ENCODE results near the gene DERL3. TPM values are rescaled to one million over a fixed set of nuclear protein-coding genes. Genes with fewer than 3 reads are reported as not detected.

The DERL3 gene
- polyA plus RNA-seq, 2 donors: 0.58 to 1.1 TPM

DNA sequence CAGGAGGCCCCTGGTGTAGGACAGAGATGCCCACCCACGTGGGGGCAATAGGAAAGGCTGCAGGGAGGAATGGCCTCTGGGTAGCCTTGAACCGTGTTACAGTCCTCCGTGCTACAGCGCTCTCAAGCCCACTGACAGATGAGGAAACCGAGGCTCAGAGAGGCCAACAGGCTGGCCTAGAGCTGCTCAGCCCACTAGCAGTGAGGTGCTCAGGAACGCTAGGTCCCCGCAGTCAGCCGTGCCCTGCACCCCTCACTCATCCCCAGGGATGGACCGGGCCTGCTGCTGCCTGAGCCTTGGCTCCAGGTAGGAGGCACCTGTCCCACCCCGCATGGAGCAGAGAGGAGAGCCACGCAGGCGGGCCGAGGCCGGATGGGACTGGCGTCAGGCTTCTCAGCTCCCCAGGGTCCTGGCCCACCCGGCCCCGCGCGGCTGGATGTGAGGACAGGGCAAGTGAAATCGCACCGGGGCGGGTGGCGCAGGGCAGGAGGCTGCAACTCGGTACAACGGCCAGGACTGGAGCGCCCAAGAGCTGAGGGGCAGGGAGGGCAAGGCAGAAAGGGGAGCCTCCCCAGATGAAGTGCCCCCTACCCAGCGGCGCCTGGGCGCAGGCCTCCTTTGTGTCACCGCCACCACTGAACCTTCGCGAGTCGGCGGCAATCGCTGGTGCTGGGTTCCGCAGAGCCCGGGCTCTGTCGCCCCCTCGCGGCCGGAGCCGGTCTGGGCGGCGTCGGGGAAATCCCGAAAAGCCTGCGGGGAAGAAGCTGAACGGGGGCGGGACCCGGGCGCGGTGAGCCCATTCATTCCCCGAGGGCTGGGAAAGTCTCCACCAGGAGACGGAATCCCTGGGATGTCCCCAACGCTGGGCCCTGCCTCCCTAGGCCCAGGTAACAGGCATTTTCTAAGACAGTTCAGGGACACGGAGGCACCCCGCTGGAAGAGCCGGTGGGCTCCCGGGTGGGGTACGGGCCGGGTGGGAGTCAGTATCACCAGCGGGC lies 10.5 kb upstream of the DERL3 start:
- H3K4me3 ChIP-seq (ENCODE audit: low read depth in 1 of 2, low read length in 2 of 2): no peak overlapping the region
- WGBS, 2 donors: 24 to 25% methylated on average over 60 to 62 of the region's 62 CpGs

DNA sequence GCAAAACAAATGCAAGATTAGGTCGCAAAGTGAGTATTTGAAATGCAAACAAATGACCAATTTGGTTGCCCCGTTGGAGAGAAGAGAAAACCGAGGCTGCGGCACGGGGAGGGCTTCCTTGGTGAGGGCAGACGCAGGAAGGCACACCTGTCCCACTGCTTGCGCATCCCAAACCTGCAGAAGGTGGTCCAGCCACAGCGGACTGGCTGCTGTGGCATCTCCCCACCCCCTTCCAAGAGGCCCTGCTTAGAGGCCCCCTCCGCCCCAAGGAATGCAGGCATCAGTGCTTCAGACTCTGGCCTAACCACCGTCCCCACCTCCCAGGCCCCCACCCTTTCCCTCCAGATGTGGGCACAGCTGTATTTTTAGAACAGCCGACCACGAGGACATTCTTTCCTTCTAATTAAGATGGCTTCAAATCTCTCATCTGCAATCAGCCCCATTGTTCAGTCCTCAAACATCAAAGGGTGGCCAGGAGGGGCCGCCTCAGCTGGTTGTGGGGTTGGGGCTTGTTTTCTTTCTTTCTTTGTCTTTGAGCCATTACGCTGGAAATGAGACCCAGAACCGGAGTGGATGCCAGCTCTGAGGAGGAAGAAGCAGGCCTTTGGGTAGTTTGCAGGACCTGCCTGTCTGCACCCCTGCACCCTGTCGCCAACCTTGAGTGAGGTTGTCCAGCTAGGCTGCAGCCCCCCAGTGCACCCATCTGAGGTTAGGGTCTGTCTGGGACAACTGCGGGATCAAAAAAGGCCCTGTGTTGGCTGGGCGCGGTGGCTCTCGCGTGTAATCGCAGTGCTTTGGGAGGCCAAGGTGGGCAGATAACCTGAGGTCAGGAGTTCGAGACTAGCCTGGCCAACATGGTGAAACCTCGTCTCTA lies 9.4 kb upstream of the DERL3 start:
- Histone ChIP-seq H3K27me3 (ENCODE audit: control insufficient read depth in 1 of 2, insufficient read depth in 2 of 2, low read length in 2 of 2) (no peaks in the 10 kb centered on the region), H3K9me3 (ENCODE audit: control insufficient read depth in 2 of 2, insufficient read depth in 1 of 2, low read depth in 1 of 2, low read length in 1 of 2) (no peaks in the 10 kb centered on the region), H3K4me3 (ENCODE audit: low read depth in 1 of 2, low read length in 2 of 2) (no peak overlapping the region), H3K36me3 (ENCODE audit: control insufficient read depth in 2 of 2, insufficient read depth in 2 of 2, low read length in 1 of 2) (no peaks in the 10 kb centered on the region), H3K27ac (ENCODE audit: low read depth in 2 of 2, low read length in 1 of 2) (no peak overlapping the region), H3K4me1 (ENCODE audit: control insufficient read depth in 2 of 2, insufficient read depth in 2 of 2, low read length in 1 of 2) (peaks cover 0 to 8% of the 10 kb centered on the region in 2 donors)
- WGBS, 2 donors: 77 to 82% methylated on average over 24 of the region's 24 CpGs

More for the DNA sequence above, 10.5 kb upstream of the DERL3 start:
- no peaks in the 10 kb centered on the region for H3K36me3 ChIP-seq (ENCODE audit: control insufficient read depth in 2 of 2, insufficient read depth in 2 of 2, low read length in 1 of 2)
- no peaks in the 10 kb centered on the region for H3K27me3 ChIP-seq (ENCODE audit: control insufficient read depth in 1 of 2, insufficient read depth in 2 of 2, low read length in 2 of 2)
- H3K27ac ChIP-seq (ENCODE audit: low read depth in 2 of 2, low read length in 1 of 2): no peak overlapping the region
- peaks cover 0 to 8% of the 10 kb centered on the region in 2 donors for H3K4me1 ChIP-seq (ENCODE audit: control insufficient read depth in 2 of 2, insufficient read depth in 2 of 2, low read length in 1 of 2)
- H3K9me3 ChIP-seq (ENCODE audit: control insufficient read depth in 2 of 2, insufficient read depth in 1 of 2, low read depth in 1 of 2, low read length in 1 of 2): no peaks in the 10 kb centered on the region

DNA sequence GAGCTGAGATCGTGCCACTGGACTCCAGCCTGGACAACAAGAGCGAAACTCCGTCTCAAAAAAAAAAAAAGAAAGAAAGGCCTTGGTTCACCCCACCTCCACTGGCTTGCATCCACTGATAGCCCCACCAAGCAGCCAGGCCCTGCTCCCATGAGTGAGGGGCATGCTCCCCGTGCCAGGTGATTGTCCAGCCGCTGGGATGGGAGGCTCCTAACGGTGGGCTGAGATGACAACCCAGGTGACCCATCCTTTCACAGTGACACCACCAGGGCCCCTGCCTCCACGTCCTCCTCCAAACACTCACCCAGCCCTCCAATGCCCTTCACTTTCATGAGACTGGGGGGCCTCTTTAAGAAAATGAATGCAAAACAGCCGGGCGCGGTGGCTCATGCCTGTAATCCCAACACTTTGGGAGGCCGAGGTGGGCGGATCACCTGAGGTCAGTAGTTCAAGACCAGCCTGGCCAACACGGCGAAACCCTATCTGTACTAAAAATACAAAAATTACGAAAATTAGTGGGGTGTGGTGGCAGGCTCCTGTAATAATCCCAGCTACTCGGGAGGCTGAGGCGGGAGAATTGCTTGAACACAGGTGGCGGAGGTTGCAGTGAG lies 8.6 kb upstream of the DERL3 start:
- Histone ChIP-seq H3K4me3 (ENCODE audit: low read depth in 1 of 2, low read length in 2 of 2) (no peak overlapping the region), H3K4me1 (ENCODE audit: control insufficient read depth in 2 of 2, insufficient read depth in 2 of 2, low read length in 1 of 2) (peaks cover 0 to 8% of the 10 kb centered on the region in 2 donors), H3K27ac (ENCODE audit: low read depth in 2 of 2, low read length in 1 of 2) (no peak overlapping the region), H3K36me3 (ENCODE audit: control insufficient read depth in 2 of 2, insufficient read depth in 2 of 2, low read length in 1 of 2) (no peaks in the 10 kb centered on the region), H3K9me3 (ENCODE audit: control insufficient read depth in 2 of 2, insufficient read depth in 1 of 2, low read depth in 1 of 2, low read length in 1 of 2) (no peaks in the 10 kb centered on the region), H3K27me3 (ENCODE audit: control insufficient read depth in 1 of 2, insufficient read depth in 2 of 2, low read length in 2 of 2) (no peaks in the 10 kb centered on the region)
- 88% methylated on average over 17 to 18 of the region's 18 CpGs for WGBS, 2 donors

DNA sequence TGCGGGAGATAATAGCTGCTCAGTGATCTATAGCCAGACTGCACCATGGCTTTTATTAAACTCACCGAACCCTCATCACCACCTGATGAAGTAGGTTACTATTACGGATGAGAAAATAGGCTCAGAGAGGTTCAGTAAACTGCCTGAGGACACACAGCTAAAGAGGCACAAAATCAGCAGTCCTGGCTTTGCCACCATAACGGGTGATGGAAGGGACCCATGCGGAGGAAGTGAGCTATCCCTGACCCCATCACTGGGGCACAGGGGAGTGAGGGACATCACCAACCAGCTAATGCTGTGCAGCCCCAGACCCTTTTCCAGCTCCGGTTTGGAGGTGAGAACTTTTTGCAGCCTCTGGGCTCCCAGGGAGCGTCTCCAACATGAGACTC lies 7.3 kb upstream of the DERL3 start:
- H3K27ac ChIP-seq (ENCODE audit: low read depth in 2 of 2, low read length in 1 of 2): no peak overlapping the region
- peaks cover 0 to 8% of the 10 kb centered on the region in 2 donors for H3K4me1 ChIP-seq (ENCODE audit: control insufficient read depth in 2 of 2, insufficient read depth in 2 of 2, low read length in 1 of 2)
- H3K4me3 ChIP-seq (ENCODE audit: low read depth in 1 of 2, low read length in 2 of 2): no peak overlapping the region
- WGBS, 2 donors: 57 to 58% methylated on average over 7 of the region's 7 CpGs
- no peaks in the 10 kb centered on the region for H3K27me3 ChIP-seq (ENCODE audit: control insufficient read depth in 1 of 2, insufficient read depth in 2 of 2, low read length in 2 of 2)
- no peaks in the 10 kb centered on the region for H3K36me3 ChIP-seq (ENCODE audit: control insufficient read depth in 2 of 2, insufficient read depth in 2 of 2, low read length in 1 of 2)
- H3K9me3 ChIP-seq (ENCODE audit: control insufficient read depth in 2 of 2, insufficient read depth in 1 of 2, low read depth in 1 of 2, low read length in 1 of 2): no peaks in the 10 kb centered on the region

DNA sequence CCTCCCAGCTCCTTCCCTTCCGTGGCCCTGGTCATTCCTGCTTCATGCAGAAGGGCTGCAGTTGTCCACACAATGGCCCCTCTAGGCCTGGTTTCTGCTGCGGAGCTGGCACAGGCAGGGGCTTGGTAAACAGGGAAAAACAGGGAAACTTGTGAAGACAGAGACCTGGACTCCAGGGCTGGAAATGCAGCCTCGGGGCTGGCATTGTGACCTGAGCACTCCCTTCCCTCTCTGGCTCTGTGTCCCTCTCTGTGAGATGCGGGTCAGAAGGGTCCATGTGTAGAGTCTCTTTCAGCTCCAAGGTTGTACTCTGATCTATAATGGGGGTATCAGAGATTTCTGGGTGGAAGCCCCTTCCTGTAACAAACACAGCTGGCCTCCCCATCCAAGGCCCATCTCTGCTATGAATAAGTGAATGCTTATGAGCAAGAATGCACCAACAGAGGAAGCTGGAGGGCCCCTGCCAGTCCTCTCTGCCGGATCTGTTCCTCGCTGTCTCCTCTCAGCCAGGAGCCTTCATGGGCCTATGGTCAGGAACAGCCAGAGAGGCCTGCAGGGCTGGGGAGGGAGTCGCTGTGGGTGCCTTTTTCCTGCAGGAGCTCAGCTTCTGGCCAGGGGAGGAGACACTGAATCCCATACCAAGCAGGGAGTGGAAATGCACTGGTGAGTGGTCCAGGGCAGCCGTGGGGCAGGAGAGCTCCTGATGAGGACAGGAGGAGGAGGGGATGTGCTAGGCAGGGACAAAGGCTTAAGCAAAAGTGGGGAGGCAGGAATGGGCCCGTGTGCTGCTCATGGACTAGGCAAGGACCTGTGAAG lies 6.7 kb upstream of the DERL3 start:
- Histone ChIP-seq H3K9me3 (ENCODE audit: control insufficient read depth in 2 of 2, insufficient read depth in 1 of 2, low read depth in 1 of 2, low read length in 1 of 2) (no peaks in the 10 kb centered on the region), H3K27ac (ENCODE audit: low read depth in 2 of 2, low read length in 1 of 2) (no peak overlapping the region), H3K36me3 (ENCODE audit: control insufficient read depth in 2 of 2, insufficient read depth in 2 of 2, low read length in 1 of 2) (no peaks in the 10 kb centered on the region), H3K27me3 (ENCODE audit: control insufficient read depth in 1 of 2, insufficient read depth in 2 of 2, low read length in 2 of 2) (no peaks in the 10 kb centered on the region), H3K4me3 (ENCODE audit: low read depth in 1 of 2, low read length in 2 of 2) (no peak overlapping the region), H3K4me1 (ENCODE audit: control insufficient read depth in 2 of 2, insufficient read depth in 2 of 2, low read length in 1 of 2) (peaks cover 0 to 8% of the 10 kb centered on the region in 2 donors)
- 63 to 71% methylated on average over 9 of the region's 9 CpGs for WGBS, 2 donors

DNA sequence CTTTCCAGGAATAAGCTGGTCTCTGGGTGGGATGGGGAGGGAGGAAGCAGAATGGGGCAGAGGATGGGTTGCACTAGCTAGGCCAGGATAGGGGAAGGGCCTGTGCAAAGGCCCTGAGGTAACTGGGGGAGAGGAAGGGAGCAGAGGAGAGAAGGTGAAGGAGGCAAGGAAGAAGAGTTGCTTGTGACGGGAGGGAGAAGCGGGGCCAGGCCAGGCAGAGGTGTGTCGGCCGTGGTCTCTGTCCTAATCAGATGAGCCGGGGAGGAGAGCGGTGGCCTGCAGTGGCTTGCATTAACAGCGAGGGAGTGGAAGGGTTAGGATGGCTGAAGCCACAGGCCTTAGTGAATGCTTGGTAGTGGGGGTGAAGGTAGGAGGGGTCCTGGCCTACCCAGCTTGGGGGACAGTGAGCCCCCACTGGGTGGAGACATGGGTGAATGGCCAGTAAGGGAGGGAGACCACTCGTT lies 6.0 kb upstream of the DERL3 start:
- no peaks in the 10 kb centered on the region for H3K9me3 ChIP-seq (ENCODE audit: control insufficient read depth in 2 of 2, insufficient read depth in 1 of 2, low read depth in 1 of 2, low read length in 1 of 2)
- H3K4me1 ChIP-seq (ENCODE audit: control insufficient read depth in 2 of 2, insufficient read depth in 2 of 2, low read length in 1 of 2): peaks cover 0 to 8% of the 10 kb centered on the region in 2 donors
- WGBS, 2 donors: 75 to 79% methylated on average over 8 of the region's 8 CpGs
- H3K36me3 ChIP-seq (ENCODE audit: control insufficient read depth in 2 of 2, insufficient read depth in 2 of 2, low read length in 1 of 2): no peaks in the 10 kb centered on the region
- H3K4me3 ChIP-seq (ENCODE audit: low read depth in 1 of 2, low read length in 2 of 2): no peak overlapping the region
- no peak overlapping the region for H3K27ac ChIP-seq (ENCODE audit: low read depth in 2 of 2, low read length in 1 of 2)
- no peaks in the 10 kb centered on the region for H3K27me3 ChIP-seq (ENCODE audit: control insufficient read depth in 1 of 2, insufficient read depth in 2 of 2, low read length in 2 of 2)

DNA sequence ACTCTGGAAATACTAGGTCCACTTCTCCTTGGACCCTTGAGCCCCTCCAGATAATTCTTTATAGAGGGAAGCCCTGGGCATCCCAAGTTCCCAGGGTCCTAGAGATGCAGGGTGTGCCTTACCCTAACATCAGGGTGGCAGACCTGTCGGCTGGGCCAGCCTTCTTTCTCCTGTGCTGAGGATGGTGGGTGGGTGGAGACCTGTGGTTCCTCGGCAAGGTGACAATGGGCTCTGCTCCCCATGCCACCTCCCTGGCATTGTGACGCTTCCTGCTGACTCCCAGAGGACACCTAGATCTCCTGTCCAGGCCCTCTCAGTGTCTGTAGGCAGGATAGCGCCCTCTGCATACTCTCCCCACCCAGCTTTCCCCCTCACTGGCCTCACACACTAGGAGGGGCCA lies 3.8 kb upstream of the DERL3 start:
- Histone ChIP-seq H3K9me3 (ENCODE audit: control insufficient read depth in 2 of 2, insufficient read depth in 1 of 2, low read depth in 1 of 2, low read length in 1 of 2) (no peaks in the 10 kb centered on the region), H3K4me1 (ENCODE audit: control insufficient read depth in 2 of 2, insufficient read depth in 2 of 2, low read length in 1 of 2) (peaks cover 0 to 9% of the 10 kb centered on the region in 2 donors), H3K27ac (ENCODE audit: low read depth in 2 of 2, low read length in 1 of 2) (no peak overlapping the region), H3K4me3 (ENCODE audit: low read depth in 1 of 2, low read length in 2 of 2) (no peak overlapping the region), H3K36me3 (ENCODE audit: control insufficient read depth in 2 of 2, insufficient read depth in 2 of 2, low read length in 1 of 2) (no peaks in the 10 kb centered on the region), H3K27me3 (ENCODE audit: control insufficient read depth in 1 of 2, insufficient read depth in 2 of 2, low read length in 2 of 2) (no peaks in the 10 kb centered on the region)
- WGBS, 2 donors: 74 to 80% methylated on average over 4 of the region's 4 CpGs

DNA sequence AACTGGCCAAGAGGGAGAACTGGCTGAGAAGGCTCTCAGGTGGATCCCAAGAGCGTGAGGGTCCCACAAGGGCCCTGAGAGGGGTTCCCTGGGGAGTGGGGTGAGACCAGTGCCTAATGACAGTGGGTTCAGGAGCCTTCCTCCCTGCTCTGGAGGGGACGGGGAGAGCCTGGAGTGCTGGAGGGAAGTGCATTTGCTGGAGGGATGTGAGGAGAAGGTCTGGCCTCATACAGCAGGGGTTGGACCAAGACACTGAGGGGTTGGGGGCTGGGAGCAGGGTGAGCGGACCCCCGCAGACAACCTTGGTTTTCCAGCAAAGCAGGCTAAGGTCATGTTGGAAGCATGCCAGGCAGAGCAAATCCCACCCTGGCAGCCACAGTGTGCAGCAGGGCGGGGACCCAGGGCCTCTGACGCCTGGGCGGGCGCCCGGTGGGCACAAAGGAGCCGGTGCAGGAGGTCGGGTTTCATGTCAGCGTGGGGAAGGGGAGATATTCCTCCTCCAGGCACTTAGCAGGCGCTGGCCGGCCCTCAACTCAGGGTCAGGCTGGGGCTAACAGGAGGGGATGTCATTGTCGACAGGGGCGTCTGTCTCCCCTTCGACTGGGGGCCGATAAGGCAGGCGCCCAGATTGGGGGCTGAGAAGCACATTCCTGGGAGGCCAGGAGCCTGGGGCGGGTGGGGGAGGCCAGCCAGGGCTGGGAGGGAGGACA lies 3.1 kb upstream of the DERL3 start:
- 81% methylated on average over 20 of the region's 20 CpGs for WGBS, 2 donors
- Histone ChIP-seq H3K27ac (ENCODE audit: low read depth in 2 of 2, low read length in 1 of 2) (no peak overlapping the region), H3K36me3 (ENCODE audit: control insufficient read depth in 2 of 2, insufficient read depth in 2 of 2, low read length in 1 of 2) (peaks cover 0 to 2% of the 10 kb centered on the region in 2 donors), H3K4me3 (ENCODE audit: low read depth in 1 of 2, low read length in 2 of 2) (no peak overlapping the region), H3K9me3 (ENCODE audit: control insufficient read depth in 2 of 2, insufficient read depth in 1 of 2, low read depth in 1 of 2, low read length in 1 of 2) (no peaks in the 10 kb centered on the region), H3K4me1 (ENCODE audit: control insufficient read depth in 2 of 2, insufficient read depth in 2 of 2, low read length in 1 of 2) (peaks cover 0 to 9% of the 10 kb centered on the region in 2 donors), H3K27me3 (ENCODE audit: control insufficient read depth in 1 of 2, insufficient read depth in 2 of 2, low read length in 2 of 2) (no peaks in the 10 kb centered on the region)

Measured in esophagus (tissue), 2 donors.